DMS53 treated with DMSO at 0.1 percent for 48 hours (cell line): Measurements from ENCODE around the gene ZFYVE1.
"Not testable (repeated sequence)": the region's sequence is repeated elsewhere in the genome, so short reads cannot be mapped to it uniquely, and the experiment has no call there.

Experiments
- DNase-seq: peaks from one replicate; lab custom pipeline; 2025; ENCODE audit not compliant: unreplicated experiment; lab: John Stamatoyannopoulos, UW

ZFYVE1 gene

DNA sequence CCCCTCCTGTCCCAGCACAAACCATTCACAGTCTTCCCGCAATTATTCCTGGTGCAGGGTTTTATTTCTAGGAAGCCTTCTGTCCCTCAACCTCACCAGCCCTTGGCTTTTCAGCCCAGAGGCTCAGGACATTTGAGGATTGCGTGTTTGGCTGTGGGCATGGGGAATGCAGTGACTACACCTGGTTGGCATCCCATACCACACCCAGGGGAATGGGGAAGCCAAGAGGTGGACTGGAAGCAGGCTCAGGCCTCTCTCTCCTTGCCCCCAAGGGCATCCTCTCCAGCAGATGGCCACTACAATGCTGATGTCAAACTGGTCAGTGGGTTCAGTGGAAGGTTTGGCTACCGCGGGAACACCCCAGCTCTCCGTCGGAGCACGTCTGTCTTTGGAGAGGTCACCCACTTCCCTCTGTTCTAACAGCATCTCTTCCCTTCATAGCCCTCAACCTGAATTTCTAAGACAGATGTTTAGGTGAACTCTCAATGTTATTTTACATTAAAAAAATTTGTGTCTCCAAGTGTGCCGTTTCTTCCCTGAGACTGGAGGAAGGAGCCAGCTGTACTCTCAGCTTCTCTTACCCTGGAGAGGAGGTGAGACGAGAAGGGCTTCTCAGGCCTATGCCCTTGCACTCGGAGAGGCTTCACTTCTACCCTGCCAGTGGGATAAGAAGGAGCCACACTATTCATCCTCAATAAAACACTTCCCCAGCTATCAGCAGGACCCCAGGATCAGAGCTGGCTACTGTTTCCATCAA is 65.1 kb downstream of the ZFYVE1 start:
- DNase-seq: no peak

DNA sequence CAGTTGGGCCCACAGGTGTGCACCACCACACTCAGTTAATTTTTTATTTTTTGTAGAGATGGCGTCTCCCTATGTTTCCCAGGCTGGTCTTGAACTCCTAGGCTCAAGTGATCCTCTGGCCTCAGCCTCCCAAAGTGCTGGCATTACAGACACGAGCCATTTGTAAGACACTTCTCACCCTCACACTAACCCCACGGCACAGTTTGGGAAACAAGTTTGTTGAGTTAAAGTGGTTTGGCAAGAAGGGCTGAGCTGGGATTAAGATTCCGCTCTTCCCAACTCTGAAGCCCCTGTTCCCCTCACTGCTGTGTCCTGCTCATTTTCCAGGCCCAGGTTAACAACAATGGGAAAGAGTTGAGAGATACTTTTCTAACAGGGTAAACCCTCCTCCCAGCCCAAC is 65.9 kb downstream of the ZFYVE1 start:
- DNase-seq: not testable (repeated sequence)

DNA sequence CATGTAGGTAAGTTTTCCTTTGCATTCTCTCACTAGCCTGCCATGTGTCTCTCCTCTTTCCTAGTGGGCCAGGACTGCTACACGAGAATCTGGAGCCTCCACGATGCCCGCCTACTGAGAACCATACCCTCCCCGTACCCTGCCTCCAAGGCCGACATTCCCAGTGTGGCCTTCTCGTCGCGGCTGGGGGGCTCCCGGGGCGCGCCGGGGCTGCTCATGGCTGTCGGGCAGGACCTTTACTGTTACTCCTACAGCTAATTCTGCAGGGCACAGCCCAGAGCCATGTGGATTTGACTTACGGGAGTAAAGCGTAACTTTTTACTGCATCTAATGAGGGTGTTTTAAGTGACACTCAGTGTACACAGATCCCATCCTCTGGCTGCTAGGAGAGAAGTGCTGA is 68.4 kb downstream of the ZFYVE1 start:
- DNase-seq: no peak

GRCh38 chr14:72957213-72957612 is 69.7 kb downstream of the ZFYVE1 start:
- DNase-seq: no peak

- DNase-seq: not testable (repeated sequence)
These were observed 70.2 kb downstream of the ZFYVE1 start for GRCh38 chr14:72956741-72957140.

DNA sequence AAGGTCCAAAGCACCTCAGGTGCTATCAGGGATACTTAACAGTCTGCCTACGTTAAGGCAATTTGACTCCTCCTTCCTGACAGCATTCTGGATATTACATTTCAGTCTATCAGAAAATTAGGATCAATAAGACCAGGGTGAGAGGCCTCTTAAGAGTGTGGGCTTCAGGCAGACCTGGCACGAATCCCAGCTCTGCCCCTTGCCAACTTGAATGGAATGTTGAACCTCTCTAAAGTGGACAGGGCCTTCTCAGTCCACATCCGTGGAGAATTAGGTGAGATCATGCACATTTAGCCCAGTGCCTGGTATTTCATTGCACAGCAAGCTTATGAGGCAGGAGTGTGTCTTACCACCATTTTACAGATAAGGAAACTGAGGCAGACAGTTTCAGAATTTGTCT is 74.7 kb downstream of the ZFYVE1 start:
- DNase-seq: no peak

DNA sequence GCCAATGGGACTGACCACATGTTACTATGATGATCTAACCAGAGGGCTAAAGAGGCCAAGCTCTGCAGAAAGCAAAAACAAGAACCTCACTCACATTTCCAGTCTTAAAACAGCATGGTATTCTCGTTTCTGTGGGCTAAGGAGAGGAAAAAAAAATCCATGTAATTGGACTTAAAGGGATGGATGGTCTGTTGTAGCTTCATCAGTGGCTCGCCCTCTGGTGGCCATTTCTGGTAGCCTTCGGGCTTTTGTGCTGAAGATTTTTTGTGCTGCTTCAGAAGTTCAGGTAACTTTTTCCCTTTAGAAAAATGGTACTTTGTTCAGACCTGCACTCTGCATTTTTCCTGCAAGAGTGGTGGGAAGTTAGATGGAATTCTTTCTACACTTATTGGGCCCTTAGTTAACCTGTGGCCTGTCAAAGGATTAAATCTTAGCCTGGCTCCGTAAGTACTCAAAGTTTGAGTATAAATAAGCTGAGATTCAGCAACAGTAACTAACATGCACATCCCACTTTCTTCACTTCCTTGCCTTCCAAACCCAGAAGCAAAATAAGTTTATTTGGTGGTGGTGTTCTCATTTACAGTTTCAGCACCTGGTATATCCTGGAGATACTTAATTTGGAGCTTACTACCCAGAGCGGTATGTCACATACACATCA is 78.3 kb downstream of the ZFYVE1 start:
- peak; percentile 11 for DNase-seq

DNA sequence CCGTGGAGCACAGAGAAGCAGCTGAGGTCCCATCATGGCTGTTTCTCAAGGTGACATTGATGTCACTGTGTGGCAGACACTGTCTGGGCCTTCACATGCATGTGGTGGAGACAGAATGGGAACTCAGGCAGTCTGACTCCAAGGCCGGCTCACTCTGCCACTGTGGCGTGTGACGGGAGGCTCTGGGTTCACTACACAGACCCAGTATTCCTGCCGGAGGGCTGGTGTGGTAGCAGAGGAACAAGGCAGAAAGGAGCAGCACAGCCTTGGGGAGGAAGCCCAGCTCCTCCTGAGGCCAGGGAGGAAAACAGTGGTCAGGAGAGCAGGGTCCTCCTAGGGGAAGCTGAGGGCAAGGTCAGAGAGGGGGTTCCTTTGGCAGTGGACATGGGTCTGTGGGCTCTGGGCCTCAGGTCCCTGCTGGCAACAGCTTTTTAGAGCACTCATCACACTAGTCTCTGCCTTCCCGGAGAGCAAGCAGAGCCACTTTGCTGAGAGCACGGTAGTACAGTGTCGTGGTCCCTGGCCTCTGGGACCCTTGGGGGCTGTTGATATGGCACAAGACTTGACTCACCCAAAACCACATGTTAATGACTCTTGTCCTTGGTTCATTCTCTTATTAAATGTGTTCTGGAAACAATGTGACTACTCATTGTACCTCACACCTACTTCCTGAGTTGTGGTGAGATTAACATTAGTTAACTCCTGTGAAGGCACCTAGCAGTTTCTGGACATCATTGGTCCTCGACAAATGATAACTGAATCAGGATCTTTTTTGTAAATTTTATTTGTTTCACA is 79.3 kb downstream of the ZFYVE1 start:
- DNase-seq: no peak

GRCh38 chr14:72946491-72946890 is 80.4 kb downstream of the ZFYVE1 start:
- no peak for DNase-seq

- no peak for DNase-seq
These were observed 81.4 kb downstream of the ZFYVE1 start for GRCh38 chr14:72945356-72946027.

GRCh38 chr14:72943876-72944430 is 83.0 kb downstream of the ZFYVE1 start:
- no peak for DNase-seq

DNA sequence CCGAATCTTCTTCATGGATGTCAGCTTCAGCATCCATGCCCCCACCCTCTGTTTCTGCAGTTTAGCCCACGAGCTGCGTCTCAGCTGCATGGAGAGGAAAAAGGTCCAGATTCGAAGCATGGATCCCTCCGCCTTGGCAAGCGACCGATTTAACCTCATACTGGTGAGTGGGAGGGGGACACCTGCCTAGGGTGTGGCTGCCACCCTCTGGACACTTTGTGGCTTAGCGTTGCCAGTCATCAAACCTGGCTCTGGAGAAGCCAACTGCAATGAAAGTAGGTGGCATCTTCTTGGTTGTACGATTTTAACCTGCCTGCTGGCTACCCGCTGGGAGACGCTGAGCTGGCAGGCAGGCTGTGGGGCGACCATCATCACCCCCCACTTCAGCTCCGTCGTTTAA is 84.0 kb downstream of the ZFYVE1 start:
- no peak for DNase-seq

DNA sequence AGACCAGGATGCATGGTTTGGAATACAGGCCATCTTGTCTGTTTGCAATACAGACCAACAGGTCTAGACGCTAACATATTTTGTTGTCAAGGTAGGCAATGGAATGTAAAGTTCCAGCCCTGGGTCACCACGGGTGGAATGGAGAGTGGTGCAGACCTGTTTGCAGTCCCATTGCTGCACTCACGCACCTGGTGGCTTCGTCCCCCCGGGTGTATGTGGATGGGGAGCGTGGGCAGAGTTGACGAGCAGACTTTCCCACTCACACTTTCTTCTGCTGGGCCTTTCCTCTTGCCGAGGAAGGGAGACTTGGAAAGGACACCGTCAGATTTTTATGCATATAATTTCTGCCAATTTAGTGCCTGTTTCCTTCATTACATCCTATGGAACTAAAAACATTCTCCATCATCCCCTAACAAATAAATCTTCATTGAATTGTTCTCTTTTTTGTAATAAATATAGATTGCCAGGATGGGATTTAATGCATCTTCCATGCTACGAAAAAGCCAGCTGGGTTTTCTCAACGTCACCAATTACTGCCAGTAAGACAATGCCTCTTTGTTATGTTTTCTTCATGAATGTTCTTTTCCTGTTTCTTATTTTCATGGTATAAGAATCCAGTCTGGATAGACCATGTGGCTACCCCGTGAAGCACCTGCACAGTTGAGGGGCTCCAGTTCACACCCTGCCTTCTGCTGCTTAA is 85.5 kb downstream of the ZFYVE1 start:
- DNase-seq: no peak

GRCh38 chr14:72939630-72940029 is 87.3 kb downstream of the ZFYVE1 start:
- no peak for DNase-seq

GRCh38 chr14:72932893-72933292 is 94.0 kb downstream of the ZFYVE1 start:
- DNase-seq: no peak

DNA sequence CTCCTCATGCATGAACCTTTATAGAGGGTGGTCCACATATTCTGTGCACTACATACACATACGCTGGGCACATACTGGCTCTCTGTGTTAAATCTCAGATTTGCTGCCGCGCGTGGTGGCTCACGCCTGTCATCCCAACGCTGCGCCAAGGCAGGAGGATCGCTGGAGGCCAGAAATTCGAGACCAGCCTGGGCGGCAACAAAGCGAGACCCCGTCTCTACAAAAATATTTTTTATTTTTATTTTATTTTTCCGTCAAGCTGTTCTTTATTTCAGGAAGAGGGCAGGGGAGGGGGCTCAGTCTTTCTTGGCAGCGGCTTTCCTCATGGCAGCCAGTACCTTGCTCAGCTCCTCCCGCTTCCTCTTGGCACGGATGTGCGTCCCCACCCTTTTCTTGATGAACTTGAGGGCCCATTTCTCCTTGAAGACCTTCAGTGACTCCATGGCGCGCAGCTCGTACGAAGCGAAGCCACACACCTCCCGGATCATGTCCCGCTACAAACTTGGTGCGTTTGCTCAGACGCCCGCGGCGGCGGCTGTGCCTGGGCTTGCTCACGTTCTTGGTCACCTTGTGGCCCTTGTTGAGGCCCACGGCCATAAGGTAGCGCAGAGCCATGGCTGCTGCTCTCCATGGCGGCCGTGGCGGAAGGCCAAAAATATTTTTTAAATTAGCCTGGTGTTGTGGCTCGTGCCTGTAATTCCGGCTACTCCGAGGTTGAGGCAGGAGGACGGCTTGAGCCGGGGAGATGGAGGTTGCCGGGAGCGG is 97.4 kb downstream of the ZFYVE1 start:
- DNase-seq: no peak

- DNase-seq: no peak
These were observed 98.0 kb downstream of the ZFYVE1 start for GRCh38 chr14:72928872-72929271.

DNA sequence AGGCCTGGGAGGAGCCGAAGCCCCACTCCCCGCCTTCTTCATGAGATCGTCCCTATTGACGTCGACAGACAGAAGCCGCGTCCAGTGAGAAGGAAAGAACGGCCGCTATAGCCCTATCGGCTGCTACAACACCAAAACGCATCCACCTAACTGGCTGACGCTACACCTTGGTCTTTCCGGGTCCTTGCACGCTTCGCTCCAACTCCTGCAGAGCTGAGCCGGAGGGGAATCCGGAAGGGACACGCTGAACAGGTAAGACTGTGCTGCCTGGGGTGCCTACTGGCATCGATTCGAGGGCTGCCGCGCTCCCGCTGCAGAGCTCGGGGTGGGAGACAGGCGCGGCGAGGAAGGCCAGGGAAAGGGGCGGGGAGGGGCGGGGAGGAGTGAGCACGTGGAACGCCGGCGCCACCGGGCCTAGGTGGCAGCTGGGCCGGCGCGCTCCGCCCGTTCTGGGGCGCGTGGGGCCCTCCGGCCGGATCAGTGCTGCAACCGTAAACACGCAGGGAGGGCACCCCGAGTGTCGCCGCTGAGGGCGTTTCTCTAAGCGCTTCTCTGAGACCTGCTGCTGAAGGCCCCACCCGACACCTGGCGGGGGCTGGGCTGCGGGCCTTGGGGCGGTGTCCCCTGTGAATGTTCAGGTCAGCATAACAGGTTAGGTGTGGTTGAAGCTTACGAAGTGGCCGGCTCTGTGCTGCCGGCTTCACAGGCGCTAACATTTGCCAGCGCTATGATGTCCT is 100.4 kb downstream of the ZFYVE1 start, which contains the start of gene DCAF4:
DCAF4 (plus strand) TSS at position 173 of the 737 bp plus-strand sequence. CDS start 11,515 bp downstream, outside the sequence.
- DNase-seq: peak; percentile 88

- peak; percentile 56 for DNase-seq
These were observed 101.1 kb downstream of the ZFYVE1 start for GRCh38 chr14:72925815-72926291.
